GM12873 (cell line): ENCODE results near the gene KRT4.

Experiments
- TF ChIP-seq, protein P1 (sequence below): IDR thresholded peaks from 2 replicates; pipeline ENCODE4 v1.5.1; 2012; ENCODE audit warnings: low read depth, mild to moderate bottlenecking, moderate library complexity, low read length, control low read depth; ENCODE audit not compliant: insufficient read depth; ENCODE audit errors: missing control alignments

Gene KRT4

GRCh38 chr12:52788192-52788875 is 25.6 kb downstream of the KRT4 start:
- TF ChIP-seq, protein P1, sequence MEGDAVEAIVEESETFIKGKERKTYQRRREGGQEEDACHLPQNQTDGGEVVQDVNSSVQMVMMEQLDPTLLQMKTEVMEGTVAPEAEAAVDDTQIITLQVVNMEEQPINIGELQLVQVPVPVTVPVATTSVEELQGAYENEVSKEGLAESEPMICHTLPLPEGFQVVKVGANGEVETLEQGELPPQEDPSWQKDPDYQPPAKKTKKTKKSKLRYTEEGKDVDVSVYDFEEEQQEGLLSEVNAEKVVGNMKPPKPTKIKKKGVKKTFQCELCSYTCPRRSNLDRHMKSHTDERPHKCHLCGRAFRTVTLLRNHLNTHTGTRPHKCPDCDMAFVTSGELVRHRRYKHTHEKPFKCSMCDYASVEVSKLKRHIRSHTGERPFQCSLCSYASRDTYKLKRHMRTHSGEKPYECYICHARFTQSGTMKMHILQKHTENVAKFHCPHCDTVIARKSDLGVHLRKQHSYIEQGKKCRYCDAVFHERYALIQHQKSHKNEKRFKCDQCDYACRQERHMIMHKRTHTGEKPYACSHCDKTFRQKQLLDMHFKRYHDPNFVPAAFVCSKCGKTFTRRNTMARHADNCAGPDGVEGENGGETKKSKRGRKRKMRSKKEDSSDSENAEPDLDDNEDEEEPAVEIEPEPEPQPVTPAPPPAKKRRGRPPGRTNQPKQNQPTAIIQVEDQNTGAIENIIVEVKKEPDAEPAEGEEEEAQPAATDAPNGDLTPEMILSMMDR: no peak

- TF ChIP-seq, protein P1: no peak
These were observed 26.4 kb downstream of the KRT4 start for GRCh38 chr12:52787324-52788191.

- TF ChIP-seq, protein P1: no peak
These were observed 29.0 kb downstream of the KRT4 start for GRCh38 chr12:52784909-52785308.

DNA sequence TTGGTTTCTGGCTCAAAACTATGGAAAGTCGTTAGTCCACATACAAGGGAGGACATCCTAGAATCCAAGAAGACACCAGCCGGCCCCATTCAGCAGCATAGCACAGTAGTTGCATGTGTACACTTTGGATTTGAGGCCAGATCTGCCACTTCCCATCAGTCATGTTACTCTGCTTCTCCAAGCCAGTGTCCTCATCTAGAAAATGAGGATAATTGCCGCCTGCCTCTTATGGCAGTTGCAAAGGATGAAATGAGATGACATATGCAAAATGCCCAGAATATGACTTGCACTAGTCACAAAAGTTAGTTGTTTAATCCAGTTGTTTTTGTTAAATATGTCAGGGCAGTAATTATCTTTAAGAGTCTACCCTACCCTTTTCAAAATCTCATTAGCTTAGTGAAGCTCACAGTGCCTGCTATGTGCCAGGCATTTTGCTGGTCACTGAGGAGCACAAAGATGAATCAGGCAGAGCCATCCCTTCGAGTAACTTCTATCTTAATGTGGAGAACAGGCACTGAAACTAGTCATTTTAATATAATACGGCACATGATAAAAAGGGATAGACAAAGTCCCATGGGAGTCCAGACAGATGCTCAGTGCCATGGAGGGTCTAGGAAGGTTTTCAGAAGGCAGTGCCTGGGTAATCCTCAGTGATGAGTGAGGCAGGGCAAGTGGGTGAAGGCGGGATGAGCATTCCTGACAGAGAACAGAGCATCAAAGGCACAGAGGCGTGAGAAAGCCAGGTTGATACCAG is 30.2 kb downstream of the KRT4 start:
- TF ChIP-seq, protein P1: no peak

DNA sequence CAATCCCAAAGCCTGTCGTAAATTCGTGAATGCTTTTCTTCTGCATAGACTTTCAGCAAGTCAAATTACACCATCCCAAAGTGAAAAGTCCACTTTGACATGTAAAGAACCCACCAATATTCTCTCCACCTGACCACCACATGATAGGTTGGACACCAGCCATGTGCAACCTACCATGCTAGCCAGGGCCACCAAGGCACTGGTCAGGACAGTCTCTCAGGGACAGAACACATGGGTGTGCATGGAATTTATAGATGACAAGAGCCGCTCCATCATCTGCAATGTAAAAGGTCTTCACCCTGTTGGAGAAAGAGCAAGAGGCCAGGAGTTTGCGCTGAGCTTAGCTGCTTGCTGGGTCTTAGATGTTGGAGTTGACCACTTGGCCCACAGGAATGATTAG is 31.4 kb downstream of the KRT4 start:
- TF ChIP-seq, protein P1: no peak

GRCh38 chr12:52781399-52782082 is 32.4 kb downstream of the KRT4 start:
- TF ChIP-seq, protein P1: no peak

DNA sequence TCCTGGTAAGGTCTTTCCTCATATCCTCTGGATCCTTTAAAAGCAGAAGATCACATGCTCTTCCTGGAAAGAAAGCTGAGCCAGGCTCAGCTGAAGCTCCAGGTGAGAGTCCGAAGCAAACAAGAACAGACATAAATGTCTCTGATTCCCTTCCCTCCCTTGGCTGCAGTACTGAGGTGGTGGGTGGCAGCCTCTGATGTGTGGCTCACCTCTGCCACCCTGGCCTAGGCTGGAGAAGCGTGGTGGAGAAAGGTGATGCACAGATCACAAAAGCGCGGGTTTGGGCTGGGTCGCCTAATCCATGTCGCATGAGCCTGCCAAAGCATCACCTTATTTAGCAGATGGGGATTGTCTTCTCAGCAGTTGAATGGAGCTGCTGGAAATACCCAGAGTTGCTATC is 34.0 kb downstream of the KRT4 start:
- TF ChIP-seq, protein P1: no peak
